ENCODE data around the gene AGAP1. TPM values are rescaled to one million over a fixed set of nuclear protein-coding genes. Genes with fewer than 3 reads are reported as not detected.

The AGAP1 gene
- total and polyA plus RNA-seq, 4 donors, result 2.0 to 8.5 (median 5.4) TPM

DNA sequence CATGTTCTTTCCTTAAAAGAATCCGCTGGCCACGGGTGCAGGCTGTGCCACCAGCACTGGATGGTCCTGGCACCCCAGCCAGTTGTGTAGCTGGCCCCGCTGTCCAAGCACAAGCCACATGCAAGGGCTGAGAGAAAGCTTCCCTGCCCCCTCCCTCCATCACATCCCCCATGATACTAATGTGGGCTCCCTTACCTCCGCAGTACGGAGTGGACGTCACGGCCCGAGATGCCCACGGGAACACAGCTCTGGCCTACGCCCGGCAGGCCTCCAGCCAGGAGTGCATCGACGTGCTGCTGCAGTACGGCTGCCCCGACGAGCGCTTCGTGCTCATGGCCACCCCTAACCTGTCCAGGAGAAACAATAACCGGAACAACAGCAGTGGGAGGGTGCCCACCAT is 629.9 kb downstream of the AGAP1 start:
- H3K27me3 ChIP-seq (ENCODE audit: control insufficient read depth in 4 of 4, insufficient read depth in 4 of 4, low read length in 3 of 4), result no peaks in the 10 kb centered on the region
- H3K9ac ChIP-seq (ENCODE audit: low read depth in 1 of 2, low read length in 2 of 2), result no peak overlapping the region
- DNase-seq (ENCODE audit: low spot score), result no peak
- peaks cover 0 to 9% (median 4%) of the 10 kb centered on the region in 4 donors for H3K36me3 ChIP-seq (ENCODE audit: control insufficient read depth in 4 of 4, insufficient read depth in 3 of 4, low read depth in 1 of 4, low read length in 3 of 4)
- no peaks in the 10 kb centered on the region for H3K9me3 ChIP-seq (ENCODE audit: control insufficient read depth in 4 of 4, low read length in 3 of 4)
- no peak for TF ChIP-seq EGR1 (IDR thresholded peaks at IDR 0.05; ENCODE audit: low read depth in 2 of 2)
- TF ChIP-seq, protein P1, sequence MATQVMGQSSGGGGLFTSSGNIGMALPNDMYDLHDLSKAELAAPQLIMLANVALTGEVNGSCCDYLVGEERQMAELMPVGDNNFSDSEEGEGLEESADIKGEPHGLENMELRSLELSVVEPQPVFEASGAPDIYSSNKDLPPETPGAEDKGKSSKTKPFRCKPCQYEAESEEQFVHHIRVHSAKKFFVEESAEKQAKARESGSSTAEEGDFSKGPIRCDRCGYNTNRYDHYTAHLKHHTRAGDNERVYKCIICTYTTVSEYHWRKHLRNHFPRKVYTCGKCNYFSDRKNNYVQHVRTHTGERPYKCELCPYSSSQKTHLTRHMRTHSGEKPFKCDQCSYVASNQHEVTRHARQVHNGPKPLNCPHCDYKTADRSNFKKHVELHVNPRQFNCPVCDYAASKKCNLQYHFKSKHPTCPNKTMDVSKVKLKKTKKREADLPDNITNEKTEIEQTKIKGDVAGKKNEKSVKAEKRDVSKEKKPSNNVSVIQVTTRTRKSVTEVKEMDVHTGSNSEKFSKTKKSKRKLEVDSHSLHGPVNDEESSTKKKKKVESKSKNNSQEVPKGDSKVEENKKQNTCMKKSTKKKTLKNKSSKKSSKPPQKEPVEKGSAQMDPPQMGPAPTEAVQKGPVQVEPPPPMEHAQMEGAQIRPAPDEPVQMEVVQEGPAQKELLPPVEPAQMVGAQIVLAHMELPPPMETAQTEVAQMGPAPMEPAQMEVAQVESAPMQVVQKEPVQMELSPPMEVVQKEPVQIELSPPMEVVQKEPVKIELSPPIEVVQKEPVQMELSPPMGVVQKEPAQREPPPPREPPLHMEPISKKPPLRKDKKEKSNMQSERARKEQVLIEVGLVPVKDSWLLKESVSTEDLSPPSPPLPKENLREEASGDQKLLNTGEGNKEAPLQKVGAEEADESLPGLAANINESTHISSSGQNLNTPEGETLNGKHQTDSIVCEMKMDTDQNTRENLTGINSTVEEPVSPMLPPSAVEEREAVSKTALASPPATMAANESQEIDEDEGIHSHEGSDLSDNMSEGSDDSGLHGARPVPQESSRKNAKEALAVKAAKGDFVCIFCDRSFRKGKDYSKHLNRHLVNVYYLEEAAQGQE (IDR thresholded peaks at IDR 0.05), result no peak
- TF ChIP-seq, protein P2, sequence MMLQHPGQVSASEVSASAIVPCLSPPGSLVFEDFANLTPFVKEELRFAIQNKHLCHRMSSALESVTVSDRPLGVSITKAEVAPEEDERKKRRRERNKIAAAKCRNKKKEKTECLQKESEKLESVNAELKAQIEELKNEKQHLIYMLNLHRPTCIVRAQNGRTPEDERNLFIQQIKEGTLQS (IDR thresholded peaks at IDR 0.05), result no peak
- TF ChIP-seq GABPA (IDR thresholded peaks at IDR 0.05 in 1 of 2, conservative IDR thresholded peaks at IDR 0.05 in 1 of 2), result no peak
- TF ChIP-seq RXRA (IDR thresholded peaks at IDR 0.05), result no peak
- no peak for TF ChIP-seq FOXA1 (IDR thresholded peaks at IDR 0.05)
- TF ChIP-seq JUND (IDR thresholded peaks at IDR 0.05), result no peak
- no peak for TF ChIP-seq HNF4A (conservative IDR thresholded peaks at IDR 0.05)
- TF ChIP-seq, protein P3, sequence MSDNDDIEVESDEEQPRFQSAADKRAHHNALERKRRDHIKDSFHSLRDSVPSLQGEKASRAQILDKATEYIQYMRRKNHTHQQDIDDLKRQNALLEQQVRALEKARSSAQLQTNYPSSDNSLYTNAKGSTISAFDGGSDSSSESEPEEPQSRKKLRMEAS (IDR thresholded peaks at IDR 0.05), result no peak
- TF ChIP-seq NR2F2 (IDR thresholded peaks at IDR 0.05), result no peak
- no peak for TF ChIP-seq HNF4G (IDR thresholded peaks at IDR 0.05)
- no peak for TF ChIP-seq SP1 (IDR thresholded peaks at IDR 0.05)
- no peak for TF ChIP-seq RAD21 (IDR thresholded peaks at IDR 0.05)
- TF ChIP-seq, protein P4, sequence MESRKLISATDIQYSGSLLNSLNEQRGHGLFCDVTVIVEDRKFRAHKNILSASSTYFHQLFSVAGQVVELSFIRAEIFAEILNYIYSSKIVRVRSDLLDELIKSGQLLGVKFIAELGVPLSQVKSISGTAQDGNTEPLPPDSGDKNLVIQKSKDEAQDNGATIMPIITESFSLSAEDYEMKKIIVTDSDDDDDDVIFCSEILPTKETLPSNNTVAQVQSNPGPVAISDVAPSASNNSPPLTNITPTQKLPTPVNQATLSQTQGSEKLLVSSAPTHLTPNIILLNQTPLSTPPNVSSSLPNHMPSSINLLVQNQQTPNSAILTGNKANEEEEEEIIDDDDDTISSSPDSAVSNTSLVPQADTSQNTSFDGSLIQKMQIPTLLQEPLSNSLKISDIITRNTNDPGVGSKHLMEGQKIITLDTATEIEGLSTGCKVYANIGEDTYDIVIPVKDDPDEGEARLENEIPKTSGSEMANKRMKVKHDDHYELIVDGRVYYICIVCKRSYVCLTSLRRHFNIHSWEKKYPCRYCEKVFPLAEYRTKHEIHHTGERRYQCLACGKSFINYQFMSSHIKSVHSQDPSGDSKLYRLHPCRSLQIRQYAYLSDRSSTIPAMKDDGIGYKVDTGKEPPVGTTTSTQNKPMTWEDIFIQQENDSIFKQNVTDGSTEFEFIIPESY (IDR thresholded peaks at IDR 0.05), result no peak
- TF ChIP-seq, protein P5, sequence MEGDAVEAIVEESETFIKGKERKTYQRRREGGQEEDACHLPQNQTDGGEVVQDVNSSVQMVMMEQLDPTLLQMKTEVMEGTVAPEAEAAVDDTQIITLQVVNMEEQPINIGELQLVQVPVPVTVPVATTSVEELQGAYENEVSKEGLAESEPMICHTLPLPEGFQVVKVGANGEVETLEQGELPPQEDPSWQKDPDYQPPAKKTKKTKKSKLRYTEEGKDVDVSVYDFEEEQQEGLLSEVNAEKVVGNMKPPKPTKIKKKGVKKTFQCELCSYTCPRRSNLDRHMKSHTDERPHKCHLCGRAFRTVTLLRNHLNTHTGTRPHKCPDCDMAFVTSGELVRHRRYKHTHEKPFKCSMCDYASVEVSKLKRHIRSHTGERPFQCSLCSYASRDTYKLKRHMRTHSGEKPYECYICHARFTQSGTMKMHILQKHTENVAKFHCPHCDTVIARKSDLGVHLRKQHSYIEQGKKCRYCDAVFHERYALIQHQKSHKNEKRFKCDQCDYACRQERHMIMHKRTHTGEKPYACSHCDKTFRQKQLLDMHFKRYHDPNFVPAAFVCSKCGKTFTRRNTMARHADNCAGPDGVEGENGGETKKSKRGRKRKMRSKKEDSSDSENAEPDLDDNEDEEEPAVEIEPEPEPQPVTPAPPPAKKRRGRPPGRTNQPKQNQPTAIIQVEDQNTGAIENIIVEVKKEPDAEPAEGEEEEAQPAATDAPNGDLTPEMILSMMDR (IDR thresholded peaks at IDR 0.05; ENCODE audit: low read depth, low read length, missing input control), result no peak
- no peak for TF ChIP-seq TAF1 (conservative IDR thresholded peaks at IDR 0.05)
- no peak overlapping the region for H3K27ac ChIP-seq (ENCODE audit: low read depth in 1 of 2, low read length in 2 of 2)
- no peak overlapping the region for H3K4me3 ChIP-seq (ENCODE audit: low read depth in 1 of 3, low read length in 3 of 3)
- WGBS, result 97% methylated on average over 19 of the region's 19 CpGs
- no peaks in the 10 kb centered on the region for H3K4me1 ChIP-seq (ENCODE audit: control insufficient read depth in 4 of 4, insufficient read depth in 4 of 4, low read length in 3 of 4)

Measured in liver (tissue), 9 donors.